Measurements from ENCODE around the gene DNAJC30.

DNA sequence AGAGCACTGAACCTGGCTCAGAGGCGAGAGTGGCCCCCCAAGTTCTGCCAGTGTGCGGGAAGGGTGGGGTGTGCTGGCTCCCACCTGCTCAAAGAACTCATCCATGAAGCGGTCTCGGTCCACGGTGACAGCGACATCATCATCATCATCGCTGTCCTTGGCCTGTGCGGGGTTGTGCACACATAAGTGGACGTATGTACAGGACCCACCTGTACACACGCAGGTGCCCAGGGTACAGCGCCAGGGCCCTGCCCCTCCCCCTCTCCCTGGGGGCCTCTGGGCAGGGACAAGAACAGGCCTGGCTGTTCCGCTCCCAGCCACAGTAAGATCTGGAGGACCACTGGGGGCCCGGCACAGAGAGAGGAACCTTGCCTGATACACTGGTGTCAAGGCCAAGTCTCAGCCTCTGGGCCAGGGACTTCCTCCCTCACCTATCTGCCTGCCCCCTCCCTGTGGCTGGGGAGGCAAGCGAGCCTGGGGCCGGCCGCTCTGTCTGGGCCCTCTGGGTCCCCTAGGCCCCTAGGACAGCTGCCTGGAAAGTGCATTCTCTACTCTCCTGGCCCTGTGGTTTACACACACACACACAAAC, 25.8 kb upstream of the DNAJC30 start:
- TF ChIP-seq, protein P1, sequence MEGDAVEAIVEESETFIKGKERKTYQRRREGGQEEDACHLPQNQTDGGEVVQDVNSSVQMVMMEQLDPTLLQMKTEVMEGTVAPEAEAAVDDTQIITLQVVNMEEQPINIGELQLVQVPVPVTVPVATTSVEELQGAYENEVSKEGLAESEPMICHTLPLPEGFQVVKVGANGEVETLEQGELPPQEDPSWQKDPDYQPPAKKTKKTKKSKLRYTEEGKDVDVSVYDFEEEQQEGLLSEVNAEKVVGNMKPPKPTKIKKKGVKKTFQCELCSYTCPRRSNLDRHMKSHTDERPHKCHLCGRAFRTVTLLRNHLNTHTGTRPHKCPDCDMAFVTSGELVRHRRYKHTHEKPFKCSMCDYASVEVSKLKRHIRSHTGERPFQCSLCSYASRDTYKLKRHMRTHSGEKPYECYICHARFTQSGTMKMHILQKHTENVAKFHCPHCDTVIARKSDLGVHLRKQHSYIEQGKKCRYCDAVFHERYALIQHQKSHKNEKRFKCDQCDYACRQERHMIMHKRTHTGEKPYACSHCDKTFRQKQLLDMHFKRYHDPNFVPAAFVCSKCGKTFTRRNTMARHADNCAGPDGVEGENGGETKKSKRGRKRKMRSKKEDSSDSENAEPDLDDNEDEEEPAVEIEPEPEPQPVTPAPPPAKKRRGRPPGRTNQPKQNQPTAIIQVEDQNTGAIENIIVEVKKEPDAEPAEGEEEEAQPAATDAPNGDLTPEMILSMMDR (IDR thresholded peaks at IDR 0.05): no peak
- TF ChIP-seq POLR2A (IDR thresholded peaks at IDR 0.05) (no peak), EP300 (IDR thresholded peaks at IDR 0.05; ENCODE audit: low read depth) (no peak)

All from transverse colon (tissue), 3 donors.